CD4-positive, alpha-beta T cell treated with Interleukin-6 for 4 hours (primary cell): ENCODE data around the gene NPR2.

Source experiments
- DNase-seq: peaks from one replicate; pipeline ENCODE4 v3.0.0-alpha.2; 2020; ENCODE audit warnings: mixed read lengths

Gene NPR2

GRCh38 chr9:35834260-35835215 is 43.1 kb downstream of the NPR2 start:
- no peak for DNase-seq

GRCh38 chr9:35835216-35835632 is 43.8 kb downstream of the NPR2 start:
- DNase-seq, result peak; percentile 21

- no peak for DNase-seq
Observed at GRCh38 chr9:35835766-35836165, 44.4 kb downstream of the NPR2 start.

- DNase-seq, result no peak
Observed at GRCh38 chr9:35836595-35836994, 45.2 kb downstream of the NPR2 start.

- DNase-seq, result no peak
Observed at GRCh38 chr9:35839926-35840325, 48.5 kb downstream of the NPR2 start.

GRCh38 chr9:35840881-35841644 is 49.7 kb downstream of the NPR2 start:
- no peak for DNase-seq

- DNase-seq, result no peak
Observed at GRCh38 chr9:35841645-35841900, 50.2 kb downstream of the NPR2 start.

- DNase-seq, result no peak
Observed at GRCh38 chr9:35842020-35842745, 50.8 kb downstream of the NPR2 start.

GRCh38 chr9:35842795-35843194 is 51.4 kb downstream of the NPR2 start:
- DNase-seq, result no peak

- DNase-seq, result peak; percentile 66
Observed at GRCh38 chr9:35844628-35845270, 53.4 kb downstream of the NPR2 start.

- peak; percentile 12 for DNase-seq
Observed at GRCh38 chr9:35845824-35846771, 54.7 kb downstream of the NPR2 start.

- no peak for DNase-seq
Observed at GRCh38 chr9:35847792-35848572, 56.6 kb downstream of the NPR2 start.

GRCh38 chr9:35852267-35852815 is 61.0 kb downstream of the NPR2 start:
- DNase-seq, result no peak

GRCh38 chr9:35852876-35853865 is 61.8 kb downstream of the NPR2 start:
- no peak for DNase-seq

GRCh38 chr9:35854091-35854762 is 62.8 kb downstream of the NPR2 start:
- no peak for DNase-seq

- DNase-seq, result no peak
Observed at GRCh38 chr9:35856206-35856605, 64.8 kb downstream of the NPR2 start.

- no peak for DNase-seq
Observed at GRCh38 chr9:35856882-35857281, 65.5 kb downstream of the NPR2 start.

GRCh38 chr9:35858458-35858857 is 67.1 kb downstream of the NPR2 start:
- no peak for DNase-seq
